ENCODE measurements around the gene SMIM44.

The SMIM44 gene

DNA sequence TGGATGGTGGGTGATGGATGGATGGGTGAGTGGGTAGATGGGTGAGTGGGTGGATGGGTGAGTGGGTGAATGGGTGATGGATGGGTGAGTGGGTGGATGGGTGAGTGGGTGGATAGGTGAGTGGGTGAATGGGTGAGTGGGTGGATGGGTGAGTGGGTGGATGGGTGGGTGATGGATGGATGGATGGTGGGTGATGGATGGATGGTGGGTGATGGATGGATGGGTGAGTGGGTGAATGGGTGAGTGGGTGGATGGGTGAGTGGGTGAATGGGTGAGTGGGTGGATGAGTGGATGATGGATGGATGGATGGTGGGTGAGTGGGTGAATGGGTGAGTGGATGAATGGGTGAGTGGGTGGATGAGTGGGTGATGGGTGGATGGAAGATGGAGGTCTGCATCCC, 5.7 kb downstream of the SMIM44 start:
- no peak for DNase-seq (ENCODE audit: low spot score)

- DNase-seq (ENCODE audit: low spot score), result no peak
Observed at GRCh38 chr19:3476830-3477229, 6.4 kb downstream of the SMIM44 start.

DNA sequence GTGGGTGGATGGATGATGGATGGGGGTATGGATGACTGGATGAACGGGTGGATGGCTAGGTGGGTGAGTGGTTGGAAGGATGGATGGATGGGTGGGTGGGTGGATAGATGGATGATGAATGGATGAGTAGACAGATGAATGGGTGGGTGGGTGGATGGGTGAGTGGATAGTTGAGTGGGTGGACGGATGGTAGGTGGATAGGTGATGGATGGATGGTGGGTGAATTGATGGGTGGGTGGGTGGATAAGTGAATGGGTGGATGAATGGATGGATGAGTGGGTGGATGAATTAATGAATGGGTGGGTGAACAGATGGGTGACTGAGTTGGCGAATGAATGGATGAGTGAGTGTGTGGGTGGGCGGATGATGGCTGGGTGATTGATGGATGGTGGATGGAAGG, 7.8 kb downstream of the SMIM44 start:
- no peak for DNase-seq (ENCODE audit: low spot score)

DNA sequence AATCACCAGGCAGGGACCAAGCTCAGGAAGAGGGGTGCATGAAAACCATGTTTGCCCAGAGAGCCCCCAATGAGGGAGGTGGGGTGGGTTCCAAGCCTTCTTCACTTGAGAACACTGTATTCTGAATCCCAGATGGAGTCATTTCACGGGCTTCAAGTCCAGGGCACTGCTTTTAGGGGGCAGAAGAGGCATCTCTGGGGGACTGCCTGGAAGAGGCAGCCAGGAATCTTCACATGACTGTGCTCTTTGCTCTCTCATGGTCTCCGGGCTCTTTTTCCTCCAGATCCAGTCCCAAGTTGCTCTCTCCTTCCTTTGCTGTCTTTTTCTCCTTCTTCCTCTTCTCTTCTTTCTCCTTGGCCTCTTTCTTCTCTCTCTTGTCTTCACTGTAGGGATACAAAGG, 8.6 kb downstream of the SMIM44 start:
- DNase-seq (ENCODE audit: low spot score), result no peak

DNA sequence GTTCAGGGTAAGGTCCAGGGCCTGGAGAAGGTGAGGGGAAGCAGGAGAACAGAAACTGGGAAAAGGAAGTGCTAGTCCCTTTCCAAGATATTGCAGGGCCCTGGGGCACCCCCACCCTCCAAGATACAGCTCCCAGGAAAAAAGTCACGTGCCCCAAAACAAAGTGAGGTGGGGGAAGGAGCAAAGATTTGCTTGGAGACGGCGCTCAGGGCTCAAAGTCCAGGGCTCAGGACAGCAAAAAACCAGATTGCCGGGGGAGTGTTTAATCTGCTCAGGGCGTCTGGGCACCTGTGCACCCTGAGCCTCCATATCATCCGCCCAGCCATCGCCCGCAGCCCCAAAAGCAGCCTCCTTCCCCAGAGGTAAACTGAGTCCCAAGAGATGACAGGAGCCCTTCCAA, 9.2 kb downstream of the SMIM44 start:
- DNase-seq (ENCODE audit: low spot score), result no peak

- peak; percentile 54 for DNase-seq (ENCODE audit: low spot score)
Observed at GRCh38 chr19:3471954-3472655, 11.1 kb downstream of the SMIM44 start.

GRCh38 chr19:3470500-3471128, 12.6 kb downstream of the SMIM44 start:
- no peak for DNase-seq (ENCODE audit: low spot score)

DNA sequence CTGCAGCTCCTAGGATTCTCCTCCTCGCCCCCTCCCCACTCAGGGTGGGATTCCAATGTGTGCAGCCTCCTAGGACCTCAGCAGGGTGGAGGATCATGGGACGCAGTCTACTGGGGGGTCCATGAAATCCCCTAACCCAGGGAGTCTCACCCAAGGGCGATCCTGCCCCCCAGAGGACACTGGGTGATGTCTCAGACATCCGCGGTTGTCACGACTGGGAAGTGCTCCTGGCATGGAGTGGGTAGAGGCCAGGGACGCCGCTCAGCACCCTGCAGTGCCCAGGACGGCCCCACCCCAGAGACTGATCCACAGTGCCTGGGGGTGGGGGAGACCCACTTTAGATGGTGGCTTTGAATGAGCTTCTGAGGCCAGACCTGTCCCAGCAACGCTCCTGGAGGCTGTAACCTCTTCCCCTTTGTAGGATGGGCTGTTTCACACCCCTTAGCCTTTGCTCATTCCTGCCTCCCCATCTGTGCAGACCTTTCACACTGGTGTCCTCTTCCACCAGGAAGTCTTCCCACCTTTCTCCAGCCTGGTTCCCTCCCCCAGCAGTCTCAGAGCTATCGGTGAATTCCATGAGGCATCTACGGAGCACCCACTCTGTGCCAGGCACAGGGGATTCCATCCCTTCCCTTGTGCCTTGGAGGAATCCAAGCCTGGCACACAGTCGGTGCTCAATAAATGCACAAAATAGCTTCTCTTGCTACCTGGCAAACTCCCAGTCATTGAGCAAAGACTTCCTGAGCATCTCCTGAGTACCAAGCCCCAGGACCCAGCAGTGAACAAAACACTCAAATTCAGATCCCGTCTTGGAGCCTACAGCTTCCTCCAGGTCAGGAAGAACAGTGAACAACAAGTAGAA, 13.4 kb downstream of the SMIM44 start:
- no peak for DNase-seq (ENCODE audit: low spot score)

DNA sequence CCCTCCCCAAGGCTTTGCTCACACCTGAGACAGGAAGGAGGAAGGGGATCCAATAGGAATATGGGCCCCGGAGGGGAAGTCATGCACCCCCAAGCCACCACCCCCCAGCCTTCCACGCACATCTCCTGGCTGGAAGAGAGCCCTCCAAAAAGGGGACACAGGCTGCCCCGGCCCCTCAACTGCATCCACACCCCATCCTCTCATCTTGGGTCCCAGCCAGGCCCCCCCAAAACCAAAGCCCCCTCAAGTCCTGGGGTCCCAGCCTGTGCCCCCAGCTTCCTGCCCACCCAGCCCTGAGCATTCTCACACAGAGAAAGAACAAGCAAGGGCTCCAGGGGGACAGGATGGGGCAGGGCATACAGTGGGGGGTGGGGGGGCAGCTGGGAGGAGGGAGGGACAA, 15.0 kb downstream of the SMIM44 start:
- DNase-seq (ENCODE audit: low spot score), result no peak

GRCh38 chr19:3467437-3468198, 15.6 kb downstream of the SMIM44 start:
- DNase-seq (ENCODE audit: low spot score), result no peak

DNA sequence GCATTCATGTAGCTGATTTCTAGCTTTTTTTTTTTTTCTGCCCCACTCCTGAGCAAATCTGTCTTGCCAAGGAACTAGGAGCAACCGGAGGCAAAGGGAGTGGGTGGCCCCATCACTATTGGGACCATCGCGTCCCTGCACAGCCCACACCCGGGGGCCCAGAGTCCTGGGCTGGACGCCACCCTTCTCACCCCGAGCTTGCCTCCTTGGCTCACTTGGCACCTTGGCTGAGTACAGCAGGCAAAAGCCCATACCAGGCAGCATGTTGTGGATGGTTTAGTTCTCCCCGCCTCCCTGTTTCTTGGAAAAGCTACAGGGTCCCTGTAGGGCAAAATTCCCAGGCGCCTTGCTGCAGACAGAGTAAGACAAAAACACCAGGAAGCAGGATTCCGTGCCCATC, 16.6 kb downstream of the SMIM44 start:
- DNase-seq (ENCODE audit: low spot score), result no peak

DNA sequence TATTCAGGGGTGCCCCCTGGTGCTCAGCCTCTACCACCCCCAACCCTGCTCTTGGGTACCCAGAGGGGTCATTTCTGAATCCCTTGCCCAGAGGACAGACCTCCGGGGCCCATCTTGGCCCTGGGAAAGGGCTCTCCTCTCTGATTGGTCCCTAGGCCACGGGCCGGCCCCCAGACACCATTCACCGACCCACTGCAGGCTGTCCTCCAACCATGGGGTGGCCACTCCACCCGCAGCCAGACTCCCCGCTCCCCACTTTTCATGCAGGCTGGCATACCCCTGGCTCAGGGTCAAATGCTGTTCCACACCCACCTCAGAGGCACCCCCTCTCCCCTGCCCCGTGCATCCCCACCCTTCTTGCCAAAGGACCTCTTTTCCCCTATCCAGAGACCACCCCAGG, 17.7 kb downstream of the SMIM44 start:
- DNase-seq (ENCODE audit: low spot score), result no peak

GRCh38 chr19:3464587-3465235, 18.5 kb downstream of the SMIM44 start:
- DNase-seq (ENCODE audit: low spot score), result no peak

DNA sequence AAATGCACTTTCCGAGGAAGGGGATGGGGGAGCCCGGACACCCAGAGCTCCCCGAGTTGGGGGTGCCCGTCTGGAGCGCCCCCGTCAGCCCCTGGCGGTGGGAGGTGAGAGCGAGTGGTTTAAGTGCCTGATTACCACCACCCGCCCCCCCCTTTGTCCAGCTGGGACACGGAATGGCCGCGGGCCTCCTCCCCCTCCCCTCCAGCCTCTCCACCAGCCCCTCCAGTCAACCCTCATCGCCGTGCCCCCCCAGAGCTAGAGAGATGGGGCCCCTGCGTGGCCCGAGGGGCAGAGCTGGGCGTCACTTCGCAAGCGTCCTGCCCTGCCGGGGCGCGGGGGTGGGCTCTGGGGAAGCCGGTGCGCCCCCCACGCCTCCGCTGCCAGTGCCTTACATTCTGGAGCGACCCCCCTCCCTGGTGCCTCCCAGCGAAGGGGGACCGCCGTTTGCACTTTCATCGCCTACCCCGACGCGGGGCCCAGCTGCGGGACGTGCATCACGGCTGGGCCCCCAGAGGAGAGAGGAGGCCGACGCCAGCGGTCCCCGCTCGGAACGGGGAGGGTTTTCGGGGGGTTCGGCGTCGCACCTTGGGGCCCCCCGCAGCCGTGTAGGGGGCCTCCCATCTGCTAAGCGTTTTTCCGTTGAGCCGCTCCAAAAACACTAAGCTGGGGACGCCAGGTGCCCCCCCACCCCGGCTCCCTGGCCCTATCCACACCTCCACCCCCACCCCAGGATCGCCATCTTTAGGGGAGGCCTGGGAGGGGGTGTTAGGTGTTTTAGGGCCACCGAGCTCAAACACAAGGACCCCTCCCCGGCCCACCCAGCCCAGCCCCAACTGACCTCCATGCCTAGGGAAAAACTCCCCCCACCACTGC, 19.3 kb downstream of the SMIM44 start:
- no peak for DNase-seq (ENCODE audit: low spot score)

DNA sequence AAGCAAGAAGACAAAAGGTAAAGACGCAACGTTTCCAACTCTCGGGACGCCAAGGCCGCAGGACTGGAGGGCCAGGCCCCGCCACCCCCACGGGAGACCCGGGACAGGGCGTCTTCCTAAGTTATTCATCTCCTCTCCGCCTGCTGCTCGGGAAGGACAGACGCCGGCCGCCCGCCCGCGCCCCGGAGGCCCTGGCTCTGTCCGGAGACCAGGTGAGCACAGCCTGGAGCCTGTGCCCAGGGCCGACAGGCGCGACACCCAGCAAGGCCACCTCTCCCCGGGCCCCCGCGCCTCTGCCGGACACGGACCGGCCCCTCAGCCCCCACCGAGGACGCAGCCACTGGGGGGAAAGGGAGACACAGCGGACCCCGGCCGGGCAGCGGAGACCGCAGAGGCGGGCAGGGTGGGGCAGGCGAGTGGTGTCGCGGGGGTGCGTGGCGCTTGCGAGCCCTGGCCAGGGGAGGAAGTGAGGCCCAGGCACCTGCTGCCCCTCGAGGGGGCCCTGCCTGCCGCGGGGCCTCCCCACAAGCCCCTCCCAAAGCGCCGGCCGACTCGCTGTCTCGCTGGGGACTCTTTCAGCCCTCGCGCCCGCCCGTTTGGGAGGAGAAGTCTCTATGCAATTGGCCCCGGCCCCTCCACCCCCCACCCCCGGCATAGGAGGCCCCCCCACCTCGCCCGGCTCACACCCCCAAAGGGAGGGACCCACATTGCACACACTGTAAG, 20.1 kb downstream of the SMIM44 start:
- DNase-seq (ENCODE audit: low spot score), result no peak

DNA sequence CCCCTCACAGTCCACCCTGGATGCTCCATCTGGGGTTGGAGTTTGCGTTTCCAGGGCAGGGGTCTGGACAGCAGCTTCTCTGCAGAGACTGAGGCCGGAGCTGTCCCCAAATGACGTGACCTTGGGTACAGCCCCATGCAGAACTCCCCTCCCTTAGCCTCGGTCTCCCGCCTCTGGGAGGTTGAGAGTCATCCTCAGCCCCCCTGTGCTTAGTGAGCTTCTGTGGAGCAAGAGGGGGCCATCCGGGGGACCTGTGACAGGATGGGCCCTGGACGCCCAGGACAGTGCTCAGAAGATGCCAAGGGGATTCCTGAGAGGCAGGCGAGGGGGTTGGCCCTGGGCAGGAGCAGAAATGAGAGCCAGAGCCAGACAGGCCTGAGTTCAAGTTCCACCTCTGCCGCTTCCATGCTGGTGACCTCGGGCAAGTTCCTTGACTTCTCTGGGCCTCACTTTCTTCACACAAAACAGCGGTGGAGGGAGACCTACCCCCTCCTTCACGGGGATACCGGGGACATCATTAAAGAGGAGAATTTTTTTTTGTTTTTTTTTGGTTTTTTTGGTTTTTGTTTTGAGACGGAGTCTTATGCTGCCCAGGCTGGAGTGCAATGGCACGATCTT, 23.2 kb downstream of the SMIM44 start:
- no peak for DNase-seq (ENCODE audit: low spot score)

DNA sequence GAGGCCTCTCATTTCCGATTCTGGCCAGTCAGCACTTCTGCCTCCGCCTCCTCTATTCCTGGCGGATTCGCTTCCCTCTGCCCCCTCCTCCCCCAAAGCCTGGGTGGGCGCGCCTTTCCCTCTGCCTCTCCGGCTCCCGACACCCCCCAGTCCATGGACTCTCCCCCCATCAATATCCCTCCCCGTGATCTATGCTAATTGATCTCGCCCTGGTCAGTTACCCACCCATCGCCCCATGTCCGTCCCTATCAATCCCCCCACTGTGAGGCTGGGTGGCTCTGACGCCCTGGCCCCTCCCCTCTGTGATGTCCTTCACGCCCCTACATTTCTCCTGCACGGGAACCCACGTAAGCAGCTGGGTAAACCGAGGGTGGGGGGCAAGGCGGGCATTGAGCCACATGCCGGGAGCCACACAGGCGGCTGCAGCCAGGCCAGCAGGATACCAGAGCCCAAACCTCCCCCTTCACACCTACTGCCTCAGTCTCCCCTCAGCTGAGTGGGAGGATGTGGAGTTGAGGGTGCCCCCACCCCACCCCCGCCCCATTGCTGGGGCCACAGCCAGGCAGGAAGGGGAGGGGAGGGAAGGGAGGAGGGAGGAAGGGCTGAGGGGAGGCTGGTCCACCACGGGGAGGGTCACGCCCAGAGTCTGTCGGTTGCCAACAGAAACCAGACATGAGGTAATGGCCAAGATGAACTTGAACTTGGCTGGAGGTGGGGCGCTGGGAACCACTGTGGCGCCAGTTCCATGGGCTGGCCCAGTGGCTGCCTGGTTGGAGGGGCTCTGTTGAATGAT, 24.0 kb downstream of the SMIM44 start:
- DNase-seq (ENCODE audit: low spot score), result peak; percentile 96

DNA sequence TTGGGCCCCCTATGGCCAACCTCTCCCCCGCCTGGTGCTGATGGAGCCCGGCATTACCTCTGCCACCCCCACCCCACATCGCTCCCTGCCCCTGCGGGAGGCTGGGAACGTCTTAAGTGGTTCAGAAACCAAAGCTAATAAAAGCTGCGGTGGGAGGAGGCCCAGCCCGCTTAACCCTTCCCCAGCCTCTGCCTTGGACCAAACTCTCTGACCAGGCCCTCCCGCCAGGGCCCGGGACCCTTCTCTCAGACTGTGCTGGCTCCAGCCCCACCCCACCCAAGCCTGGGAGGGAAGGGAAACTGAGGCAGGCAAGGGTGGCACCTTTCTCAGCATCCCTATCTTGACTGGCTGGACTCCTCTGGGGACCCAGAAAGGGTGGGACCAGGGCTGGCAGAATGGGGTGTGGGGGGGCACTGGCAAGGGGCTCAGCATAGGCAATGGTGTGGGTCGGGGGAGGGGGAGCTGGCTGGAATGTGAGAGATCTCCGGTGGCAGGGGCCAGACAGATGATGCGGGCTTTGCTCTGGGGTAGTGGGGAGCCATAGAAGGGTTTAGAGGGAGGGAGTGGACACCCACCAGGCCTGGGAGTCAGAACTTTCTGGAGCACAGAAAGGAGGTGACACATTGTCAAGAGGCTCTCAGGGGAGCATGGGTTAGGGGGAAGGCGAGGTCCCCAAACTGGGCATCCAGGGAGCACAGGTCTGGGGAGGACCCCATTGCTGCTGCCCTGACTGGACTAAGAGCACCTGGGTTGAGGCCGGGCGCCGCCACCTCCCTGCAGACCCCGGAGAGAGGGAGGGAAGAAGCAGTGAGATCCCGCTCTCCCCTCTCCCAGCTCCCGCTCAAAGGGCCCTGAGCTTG, 24.8 kb downstream of the SMIM44 start:
- DNase-seq (ENCODE audit: low spot score), result no peak
